ENCODE measurements around the gene AKR7A2.
A peak's percentile ranks its signal among the peaks of the same experiment; 100 is the strongest.

The AKR7A2 gene

DNA sequence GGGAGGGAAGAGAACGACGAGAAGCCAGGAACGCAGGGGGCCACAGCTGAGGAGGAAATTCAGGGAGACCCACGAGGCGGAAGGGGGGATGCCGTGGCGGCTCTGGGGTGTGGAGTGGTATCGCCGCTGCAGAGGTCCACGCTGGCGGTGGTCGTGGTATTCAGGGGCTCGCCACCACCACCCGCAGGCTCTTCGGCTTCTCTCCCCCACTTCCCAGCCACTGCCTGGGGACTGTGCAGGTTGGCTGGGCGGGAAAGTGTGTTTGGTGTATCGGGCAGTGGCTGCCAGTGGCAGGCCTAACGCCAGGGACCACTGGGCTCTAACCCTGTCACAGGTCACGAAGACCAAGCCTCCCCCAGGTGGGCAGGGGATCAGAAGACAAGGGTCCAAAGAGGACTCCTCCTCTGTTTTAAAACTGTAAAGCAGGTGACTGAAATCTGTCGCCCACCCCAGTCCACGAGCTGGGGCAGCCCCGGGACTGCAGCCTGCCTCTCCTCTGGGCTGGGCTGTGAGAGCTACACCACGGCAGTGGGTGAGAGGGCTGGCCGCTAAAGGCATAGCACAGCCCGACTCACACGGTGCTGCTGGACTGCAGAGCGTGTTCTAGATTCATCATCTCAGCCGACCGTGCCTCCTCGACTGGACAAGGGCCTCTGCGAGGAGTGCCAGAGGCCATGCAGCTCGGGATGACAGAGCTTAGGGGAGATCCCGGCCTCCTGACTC, 31.1 kb upstream of the AKR7A2 start:
- no peak for ATAC-seq

DNA sequence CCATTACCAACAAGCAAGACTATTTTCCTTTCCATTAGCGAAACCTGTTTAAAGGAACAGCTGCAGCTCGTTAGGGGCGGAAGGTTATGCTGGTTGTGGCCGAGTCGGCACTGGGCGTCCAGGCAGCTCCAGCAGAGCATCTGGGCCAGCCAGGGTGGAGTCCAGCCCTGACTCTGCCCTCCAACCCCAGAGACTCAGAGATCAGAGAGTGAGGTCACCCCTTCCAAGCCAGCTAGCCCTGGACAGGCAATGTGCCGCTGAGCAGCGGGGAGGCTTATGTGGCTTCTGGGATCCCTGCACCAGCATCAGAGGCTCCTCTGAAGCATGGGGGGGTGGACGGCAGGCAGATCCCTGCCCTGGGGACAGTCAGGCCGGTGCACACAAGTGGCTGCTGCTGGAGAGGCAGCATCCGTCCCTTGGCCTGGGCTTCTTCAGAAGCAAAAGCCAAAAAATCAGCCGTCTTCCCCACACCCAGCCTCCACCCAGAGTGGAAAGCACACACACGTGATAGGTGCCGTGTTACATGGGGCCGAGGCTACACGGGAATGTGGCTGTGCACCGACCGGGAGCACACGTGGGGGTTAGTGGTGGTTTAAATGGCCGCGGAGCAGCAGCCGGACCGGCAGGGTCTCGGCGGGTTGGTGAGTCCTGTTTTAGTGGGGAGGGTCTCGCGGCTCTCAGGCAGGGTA, 30.3 kb upstream of the AKR7A2 start:
- no peak for ATAC-seq

DNA sequence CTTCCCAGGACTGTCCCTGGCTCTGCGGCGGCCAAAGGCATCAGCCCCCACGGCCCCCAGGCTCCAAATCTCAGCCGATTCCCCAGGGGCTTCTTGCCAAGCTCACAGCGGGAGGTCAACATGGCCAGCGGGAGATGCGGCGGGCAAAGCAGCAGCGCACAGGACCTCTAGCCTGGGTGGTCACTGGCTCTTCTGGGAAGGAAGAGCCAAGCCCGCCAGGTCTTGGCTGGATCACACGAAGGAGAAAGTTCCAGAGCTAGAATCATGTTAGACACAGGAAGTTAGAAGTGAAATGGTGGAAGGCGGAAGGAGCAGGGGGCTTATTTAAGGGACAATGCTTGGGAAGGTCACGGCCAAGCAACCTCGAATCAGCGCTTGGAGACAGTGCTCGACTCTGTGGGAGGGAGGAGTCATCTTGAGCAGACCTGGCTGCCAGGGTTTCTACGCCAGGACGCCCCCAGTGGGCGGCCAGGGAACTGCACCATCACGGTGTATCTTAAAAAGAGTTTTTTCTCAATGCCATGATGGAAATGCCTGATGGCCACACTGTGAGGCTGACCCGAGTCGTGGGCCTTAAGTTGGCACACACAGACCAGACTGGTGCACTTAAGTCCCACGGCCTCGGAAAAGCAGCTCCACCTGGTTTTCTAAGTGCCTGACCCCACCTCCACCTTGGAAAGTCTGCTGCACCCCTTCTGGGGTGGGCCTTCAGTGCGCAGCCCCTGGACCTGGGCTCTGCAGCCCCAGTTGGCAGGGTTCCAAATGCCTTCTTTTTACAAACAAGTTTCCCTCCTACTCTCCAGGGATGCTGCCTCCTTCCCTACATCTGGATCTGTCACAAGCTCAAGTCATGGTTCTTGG, 29.5 kb upstream of the AKR7A2 start:
- ATAC-seq, result peak; percentile 61 to 73

DNA sequence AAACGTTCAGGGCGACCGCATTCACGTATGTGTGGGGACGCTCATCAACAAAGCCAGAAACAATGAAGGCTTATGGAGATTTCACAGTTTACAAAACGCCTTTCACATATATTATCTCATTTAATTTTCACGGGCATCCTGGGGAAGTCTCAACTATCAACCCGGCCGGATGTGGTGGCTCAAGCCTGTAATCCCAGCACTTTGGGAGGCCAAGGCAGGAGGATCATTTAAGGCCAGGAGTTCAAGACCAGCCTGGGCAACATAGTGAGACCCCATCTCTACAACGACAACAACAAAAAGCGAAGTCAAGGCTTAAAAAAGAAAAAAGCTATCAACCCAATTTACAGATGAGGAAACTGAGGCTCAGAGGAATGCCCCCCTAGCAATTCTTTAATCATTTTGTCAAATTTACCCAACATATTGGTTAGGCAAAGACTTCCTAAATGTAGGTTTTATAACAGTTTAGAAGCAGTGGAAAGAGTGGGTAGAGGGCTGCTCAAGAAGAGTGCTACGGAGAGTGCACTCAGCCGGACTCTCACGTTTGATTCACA, 28.5 kb upstream of the AKR7A2 start:
- no peak for ATAC-seq

DNA sequence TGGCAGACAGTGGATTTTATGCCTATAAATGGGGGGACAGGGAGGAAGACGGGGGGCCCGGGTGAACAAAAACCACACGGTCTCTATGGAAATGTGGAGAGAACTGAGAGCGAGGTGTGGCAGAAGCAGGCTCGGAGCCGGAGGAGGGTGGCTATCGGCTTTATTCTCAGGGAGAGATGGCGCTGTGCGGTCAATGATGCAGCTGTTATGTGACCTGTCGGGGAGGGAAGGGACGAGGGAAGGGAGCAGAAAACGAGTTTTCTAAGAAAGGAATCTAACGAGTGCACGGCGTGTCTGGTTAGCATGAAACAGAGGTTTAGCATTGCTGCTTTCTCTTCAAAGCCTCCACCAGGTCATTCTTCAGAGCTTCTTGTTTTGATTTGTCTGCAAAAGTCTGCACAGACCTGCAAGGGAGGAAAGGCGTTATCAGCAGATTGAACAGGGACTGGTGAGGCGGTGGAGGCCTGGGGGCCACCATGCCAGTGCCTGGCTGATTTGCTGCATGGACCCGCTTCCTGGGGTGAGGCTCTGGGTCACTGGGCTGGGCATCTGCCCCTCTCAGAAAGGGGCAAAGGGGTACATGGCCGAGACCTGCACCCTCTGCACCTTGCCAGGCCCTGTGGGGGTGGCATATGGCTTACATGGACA, 27.4 kb upstream of the AKR7A2 start:
- no peak for ATAC-seq

DNA sequence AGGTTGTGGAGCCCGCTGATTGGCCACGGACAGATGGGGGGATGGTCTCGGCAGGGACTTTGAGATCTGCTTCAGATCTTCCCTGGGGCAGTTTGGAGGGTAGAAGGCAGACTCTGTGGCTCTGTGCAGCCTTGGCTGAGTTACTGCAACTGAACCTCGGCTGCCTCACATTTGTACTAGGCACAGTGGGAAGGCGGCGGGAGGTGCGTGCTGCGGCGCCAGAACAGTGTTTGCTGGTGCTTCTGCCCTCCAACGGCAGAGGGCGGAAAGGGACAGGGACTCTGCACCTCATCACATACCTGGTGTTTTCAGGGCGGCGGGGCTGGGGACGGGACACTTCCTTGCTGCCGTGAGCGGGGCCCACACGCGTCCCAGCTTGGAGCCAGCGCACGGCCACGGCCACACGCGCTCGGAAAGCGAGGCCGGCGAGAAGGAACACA, 26.4 kb upstream of the AKR7A2 start:
- ATAC-seq, result no peak

DNA sequence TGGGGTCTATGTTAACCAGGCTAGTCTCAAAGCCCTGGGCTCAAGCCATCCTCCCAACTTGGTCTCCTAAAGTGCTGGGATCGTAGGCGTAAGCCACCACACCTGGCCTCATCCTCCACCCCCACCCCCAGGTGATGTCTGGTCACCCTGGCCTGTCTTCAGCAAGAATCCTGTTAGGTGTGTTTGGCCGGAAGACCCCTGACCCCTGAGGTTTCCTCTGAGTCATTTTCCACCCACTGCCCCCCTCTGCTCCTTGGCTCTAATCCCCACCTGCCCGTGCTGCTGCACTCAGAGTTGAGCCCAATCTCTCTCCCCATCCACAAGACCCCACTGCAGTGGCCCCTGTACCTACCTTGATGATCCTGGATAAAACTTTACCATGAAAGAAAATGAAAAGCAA, 25.3 kb upstream of the AKR7A2 start:
- ATAC-seq, result no peak

- ATAC-seq, result peak; percentile 78 to 82
Measured at GRCh38 chr1:19336543-19336942, 24.6 kb upstream of the AKR7A2 start.

GRCh38 chr1:19333587-19334354, 21.8 kb upstream of the AKR7A2 start:
- ATAC-seq, result no peak

- ATAC-seq, result no peak
Measured at GRCh38 chr1:19332832-19333231, 20.9 kb upstream of the AKR7A2 start.

DNA sequence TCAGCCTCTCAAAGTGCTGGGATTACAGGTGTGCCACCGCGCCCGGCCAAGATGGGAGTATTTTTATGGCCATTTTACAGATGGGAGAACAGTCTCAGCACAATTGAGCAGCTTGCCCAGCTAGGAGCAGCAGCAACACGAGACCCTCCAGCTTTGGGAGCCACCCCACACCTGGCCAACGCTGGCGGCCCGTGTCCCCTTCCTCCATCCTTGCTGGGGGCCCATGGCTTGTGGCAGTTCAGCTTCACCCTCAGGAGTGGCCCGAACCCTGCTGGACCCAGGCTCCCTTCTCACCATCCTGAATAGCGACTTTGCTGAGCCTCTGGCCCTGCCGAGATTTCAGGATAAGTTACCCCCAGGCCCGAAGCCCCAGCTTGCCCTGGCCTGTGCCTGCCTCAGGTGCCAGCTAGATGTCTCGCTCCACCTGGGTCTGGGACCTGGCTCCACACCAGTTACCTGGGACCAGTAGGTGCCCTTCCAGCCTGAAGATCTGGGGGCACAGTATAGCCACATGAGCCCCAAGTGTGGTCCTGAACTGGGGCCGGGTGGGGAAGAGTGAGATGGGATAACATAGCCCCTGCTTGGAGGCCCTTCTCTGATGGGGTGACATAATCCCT, 19.4 kb upstream of the AKR7A2 start:
- no peak for ATAC-seq

DNA sequence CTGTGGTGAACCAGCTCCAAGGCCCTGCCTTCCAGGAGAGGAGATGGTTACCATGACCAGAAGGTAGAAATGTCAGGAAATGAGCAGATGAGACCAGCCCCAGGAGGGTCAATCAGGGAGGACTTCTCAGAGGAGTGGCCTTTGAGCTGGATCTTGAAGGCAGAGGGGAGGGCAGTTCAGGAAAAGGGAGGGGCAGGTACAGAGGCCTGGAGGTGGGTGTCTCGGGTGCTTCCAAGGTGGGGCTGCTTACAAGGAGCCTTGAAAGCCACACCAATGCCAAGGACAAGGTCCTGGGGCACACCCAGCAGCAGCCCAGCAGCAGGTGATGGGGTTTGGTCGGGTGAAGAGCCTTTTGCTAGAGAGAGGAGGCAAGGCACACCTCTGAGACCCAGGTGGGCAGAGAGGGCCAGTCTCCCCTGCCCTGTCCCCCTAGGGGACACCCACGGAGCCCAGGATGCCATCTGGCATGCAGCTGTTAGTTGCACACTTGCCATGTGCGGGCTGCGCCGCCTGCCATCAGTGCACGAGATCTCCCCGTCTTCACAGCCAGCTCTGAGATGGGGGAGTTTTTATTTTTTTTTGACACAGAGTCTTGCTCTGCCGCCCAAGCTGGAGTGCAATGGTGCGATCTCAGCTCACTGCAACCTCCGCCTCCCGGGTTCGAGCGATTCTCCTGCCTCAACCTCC, 18.6 kb upstream of the AKR7A2 start:
- no peak for ATAC-seq

- no peak for ATAC-seq
Measured at GRCh38 chr1:19329611-19330010, 17.7 kb upstream of the AKR7A2 start.

GRCh38 chr1:19329188-19329587, 17.2 kb upstream of the AKR7A2 start:
- no peak for ATAC-seq

GRCh38 chr1:19328486-19328885, 16.5 kb upstream of the AKR7A2 start:
- ATAC-seq, result no peak

DNA sequence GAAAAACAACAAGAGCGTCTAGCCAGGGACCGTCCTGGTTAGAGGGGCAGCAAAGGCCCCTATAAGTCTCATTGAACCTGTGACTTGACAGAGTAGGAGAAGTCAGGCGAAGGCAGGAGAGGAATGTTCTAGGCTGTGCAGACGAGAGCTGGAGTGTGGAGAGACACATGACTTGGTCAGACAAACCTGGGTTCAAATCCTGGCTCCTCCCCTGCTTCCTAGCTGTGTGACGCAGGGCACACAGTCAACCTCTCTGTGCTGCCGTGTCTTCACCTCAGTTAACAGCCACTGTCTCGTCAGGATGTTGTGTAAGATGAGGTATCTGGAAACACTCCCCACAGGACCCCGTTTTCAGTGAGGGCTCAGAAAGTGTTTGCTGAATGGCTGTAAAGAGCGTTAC, 15.8 kb upstream of the AKR7A2 start:
- ATAC-seq, result no peak

DNA sequence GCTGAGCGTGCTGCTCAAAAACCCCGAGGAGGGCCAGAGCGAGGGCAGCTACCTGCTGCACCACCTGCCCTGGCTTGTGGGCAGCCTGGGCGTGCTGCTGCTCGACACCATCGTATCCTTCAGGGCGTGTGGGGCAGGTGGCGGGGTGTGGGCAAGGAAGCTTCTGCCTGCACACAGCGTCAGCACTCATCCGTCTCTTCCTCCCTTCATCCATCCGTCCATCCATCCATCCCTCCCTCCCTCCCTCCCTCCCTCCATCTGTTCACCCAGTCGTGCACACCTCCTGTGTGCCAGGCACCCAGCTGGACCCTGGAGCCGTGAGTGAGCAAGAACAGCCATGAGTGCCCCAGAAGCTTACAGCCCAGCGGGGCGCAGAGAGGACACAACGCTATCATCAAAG, 15.4 kb upstream of the AKR7A2 start:
- no peak for ATAC-seq

DNA sequence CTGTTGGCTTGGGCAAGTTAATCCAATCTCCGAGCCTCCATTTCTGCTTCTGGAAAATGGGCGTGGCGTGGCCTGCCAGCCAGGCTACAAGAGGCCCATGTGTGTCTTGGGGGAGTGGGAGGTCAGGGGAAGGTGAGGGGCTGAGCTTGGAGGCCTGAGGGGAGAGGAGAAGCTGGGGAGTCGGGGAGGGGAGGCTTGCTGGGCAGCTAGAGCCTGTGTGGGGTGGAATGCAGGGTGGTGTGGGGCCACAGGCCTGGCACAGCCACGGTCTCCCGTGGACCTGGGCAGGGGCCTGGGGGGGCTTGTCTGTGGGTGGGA, 14.8 kb upstream of the AKR7A2 start:
- ATAC-seq, result no peak

- ATAC-seq, result no peak
Measured at GRCh38 chr1:19325958-19326747, 14.2 kb upstream of the AKR7A2 start.

- ATAC-seq, result no peak
Measured at GRCh38 chr1:19325368-19325957, 13.5 kb upstream of the AKR7A2 start.

Data from activated CD4-positive, CD25-positive, alpha-beta regulatory T cell treated with anti-CD3 and anti-CD28 coated beads, Interleukin-2, amount 50 U/mL, for 24 hours (primary cell).